Fibroblast of lung (primary cell): ENCODE measurements around the gene UGT1A7.

Experiments
- EZH2 ChIP-seq: IDR thresholded peaks from 2 replicates; pipeline ENCODE4 v1.5.1; 2012; ENCODE audit warnings: low read length, control low read depth, mild to moderate bottlenecking; ENCODE audit errors: missing control alignments
- TF ChIP-seq, protein P1 (sequence below), 2 donors: IDR thresholded peaks in 1 of 2; conservative IDR thresholded peaks in 1 of 2; 1 replicate in 1 of 2; 2 replicates in 1 of 2; pipeline ENCODE4 v1.5.1; 2011 to 2012; ENCODE audit warnings: low read length in 2 of 2, control low read depth in 1 of 2, inconsistent platforms in 1 of 2, low read depth in 1 of 2, mild to moderate bottlenecking in 1 of 2

- TF ChIP-seq, protein P1, sequence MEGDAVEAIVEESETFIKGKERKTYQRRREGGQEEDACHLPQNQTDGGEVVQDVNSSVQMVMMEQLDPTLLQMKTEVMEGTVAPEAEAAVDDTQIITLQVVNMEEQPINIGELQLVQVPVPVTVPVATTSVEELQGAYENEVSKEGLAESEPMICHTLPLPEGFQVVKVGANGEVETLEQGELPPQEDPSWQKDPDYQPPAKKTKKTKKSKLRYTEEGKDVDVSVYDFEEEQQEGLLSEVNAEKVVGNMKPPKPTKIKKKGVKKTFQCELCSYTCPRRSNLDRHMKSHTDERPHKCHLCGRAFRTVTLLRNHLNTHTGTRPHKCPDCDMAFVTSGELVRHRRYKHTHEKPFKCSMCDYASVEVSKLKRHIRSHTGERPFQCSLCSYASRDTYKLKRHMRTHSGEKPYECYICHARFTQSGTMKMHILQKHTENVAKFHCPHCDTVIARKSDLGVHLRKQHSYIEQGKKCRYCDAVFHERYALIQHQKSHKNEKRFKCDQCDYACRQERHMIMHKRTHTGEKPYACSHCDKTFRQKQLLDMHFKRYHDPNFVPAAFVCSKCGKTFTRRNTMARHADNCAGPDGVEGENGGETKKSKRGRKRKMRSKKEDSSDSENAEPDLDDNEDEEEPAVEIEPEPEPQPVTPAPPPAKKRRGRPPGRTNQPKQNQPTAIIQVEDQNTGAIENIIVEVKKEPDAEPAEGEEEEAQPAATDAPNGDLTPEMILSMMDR (conservative IDR thresholded peaks at IDR 0.05 in 1 of 2, IDR thresholded peaks at IDR 0.05 in 1 of 2; ENCODE audit: low read depth in 1 of 2, low read length in 2 of 2): no peak
- TF ChIP-seq EZH2: no peak
These were observed 24.3 kb downstream of the UGT1A7 start for GRCh38 chr2:233705911-233706506.
